Measurements from ENCODE around the gene PRKG1. TPM values are rescaled to one million over a fixed set of nuclear protein-coding genes. Genes with fewer than 3 reads are reported as not detected.

The PRKG1 gene
- total and polyA plus RNA-seq, 2 donors (not counting 1 experiment from before 2014, with no cell fraction given) = 45.8 to 71.8 TPM

DNA sequence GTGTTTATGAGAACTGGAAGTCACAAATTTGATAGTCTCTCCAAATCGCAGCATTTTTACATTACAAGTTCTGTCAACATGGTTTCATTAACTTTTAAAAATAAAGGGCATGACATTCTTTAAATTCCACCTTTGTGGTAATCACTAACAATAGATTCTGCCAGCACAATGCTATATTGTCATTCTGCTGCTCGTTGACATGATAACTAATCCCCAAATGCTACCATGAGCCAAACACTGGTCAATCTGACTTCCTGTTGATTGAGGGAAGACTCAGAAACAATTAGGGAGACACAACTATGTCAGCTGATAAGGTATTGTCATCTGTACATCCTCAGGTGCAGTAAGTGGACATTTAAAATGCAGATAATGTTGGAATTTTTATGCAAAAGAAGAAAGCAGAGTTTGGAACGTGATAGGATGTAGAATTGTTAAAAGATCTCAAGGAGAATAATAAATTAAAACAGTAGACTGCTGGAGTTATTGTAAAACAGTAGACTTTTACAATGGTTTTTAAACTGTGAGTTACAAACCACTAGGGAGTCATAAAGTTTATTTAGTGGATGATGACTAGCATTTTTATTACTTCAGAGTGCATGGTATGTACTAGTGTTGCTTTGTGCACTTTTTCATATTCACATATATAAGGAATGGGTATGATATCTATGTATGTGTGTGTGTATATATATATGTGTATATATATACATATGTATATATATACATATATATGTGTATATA lies 1113.4 kb downstream of the PRKG1 start:
- TF ChIP-seq EZH2 (IDR thresholded peaks at IDR 0.05; ENCODE audit: low read length, missing control alignments) (no peak), CTCF (conservative IDR thresholded peaks at IDR 0.05 in 1 of 2, IDR thresholded peaks at IDR 0.05 in 1 of 2; ENCODE audit: low read depth in 1 of 2, low read length in 2 of 2) (no peak)
- Histone ChIP-seq H3K4me2 (ENCODE audit: extremely low read depth, insufficient read depth, low read length) (no peak overlapping the region), H3K27ac (ENCODE audit: insufficient read depth, low read length) (no peak overlapping the region), H3K9me3 (ENCODE audit: control insufficient read depth, insufficient read depth, low read depth, low read length) (no peaks in the 10 kb centered on the region), H3K4me3 (replicated peaks in 1 of 4; ENCODE audit: control extremely low read depth in 1 of 4, insufficient read depth in 1 of 4, low read depth in 3 of 4, low read length in 4 of 4) (no peak overlapping the region), H2AFZ (ENCODE audit: low read length) (no peak overlapping the region), H3K36me3 (ENCODE audit: control insufficient read depth, insufficient read depth, low read length) (no peaks in the 10 kb centered on the region), H3K9ac (ENCODE audit: insufficient read depth, low read length) (no peak overlapping the region), H3K27me3 (ENCODE audit: control insufficient read depth, insufficient read depth, low read length) (no peaks in the 10 kb centered on the region), H3K4me1 (ENCODE audit: control insufficient read depth, extremely low read depth, insufficient read depth, low read length) (no peaks in the 10 kb centered on the region), H3K79me2 (ENCODE audit: control insufficient read depth, insufficient read depth, low read length) (no peaks in the 10 kb centered on the region), H4K20me1 (ENCODE audit: control insufficient read depth, extremely low read depth, insufficient read depth, low read length) (no peaks in the 10 kb centered on the region)
- DNase-seq (ENCODE audit: low read depth in 2 of 2) = no peak

- Histone ChIP-seq H4K20me1 (ENCODE audit: control insufficient read depth, extremely low read depth, insufficient read depth, low read length) (no peaks in the 10 kb centered on the region), H3K4me1 (ENCODE audit: control insufficient read depth, extremely low read depth, insufficient read depth, low read length) (no peaks in the 10 kb centered on the region), H3K9ac (ENCODE audit: insufficient read depth, low read length) (no peak overlapping the region), H3K27me3 (ENCODE audit: control insufficient read depth, insufficient read depth, low read length) (no peaks in the 10 kb centered on the region), H3K4me2 (ENCODE audit: extremely low read depth, insufficient read depth, low read length) (no peak overlapping the region), H3K36me3 (ENCODE audit: control insufficient read depth, insufficient read depth, low read length) (no peaks in the 10 kb centered on the region), H3K9me3 (ENCODE audit: control insufficient read depth, insufficient read depth, low read depth, low read length) (no peaks in the 10 kb centered on the region), H3K27ac (ENCODE audit: insufficient read depth, low read length) (no peak overlapping the region), H3K4me3 (replicated peaks in 1 of 4; ENCODE audit: control extremely low read depth in 1 of 4, insufficient read depth in 1 of 4, low read depth in 3 of 4, low read length in 4 of 4) (no peak overlapping the region), H2AFZ (ENCODE audit: low read length) (no peak overlapping the region), H3K79me2 (ENCODE audit: control insufficient read depth, insufficient read depth, low read length) (no peaks in the 10 kb centered on the region)
- no peak for TF ChIP-seq CTCF (conservative IDR thresholded peaks at IDR 0.05 in 1 of 2, IDR thresholded peaks at IDR 0.05 in 1 of 2; ENCODE audit: low read depth in 1 of 2, low read length in 2 of 2)
- TF ChIP-seq EZH2 (IDR thresholded peaks at IDR 0.05; ENCODE audit: low read length, missing control alignments) = no peak
- no peak for DNase-seq (ENCODE audit: low read depth in 2 of 2)
These were observed 1116.8 kb downstream of the PRKG1 start for GRCh38 chr10:52191049-52191448.

GRCh38 chr10:52194191-52194590 lies 1119.9 kb downstream of the PRKG1 start:
- H3K27ac ChIP-seq (ENCODE audit: insufficient read depth, low read length) = no peak overlapping the region
- no peaks in the 10 kb centered on the region for H3K9me3 ChIP-seq (ENCODE audit: control insufficient read depth, insufficient read depth, low read depth, low read length)

More at GRCh38 chr10:52194191-52194590, 1119.9 kb downstream of the PRKG1 start:
- TF ChIP-seq EZH2 (IDR thresholded peaks at IDR 0.05; ENCODE audit: low read length, missing control alignments) (no peak), CTCF (conservative IDR thresholded peaks at IDR 0.05 in 1 of 2, IDR thresholded peaks at IDR 0.05 in 1 of 2; ENCODE audit: low read depth in 1 of 2, low read length in 2 of 2) (no peak)
- no peak overlapping the region for H3K4me2 ChIP-seq (ENCODE audit: extremely low read depth, insufficient read depth, low read length)
- H2AFZ ChIP-seq (ENCODE audit: low read length) = no peak overlapping the region
- H3K9ac ChIP-seq (ENCODE audit: insufficient read depth, low read length) = no peak overlapping the region
- no peaks in the 10 kb centered on the region for H3K36me3 ChIP-seq (ENCODE audit: control insufficient read depth, insufficient read depth, low read length)
- H3K4me1 ChIP-seq (ENCODE audit: control insufficient read depth, extremely low read depth, insufficient read depth, low read length) = no peaks in the 10 kb centered on the region
- DNase-seq (ENCODE audit: low read depth in 2 of 2) = no peak
- no peaks in the 10 kb centered on the region for H3K27me3 ChIP-seq (ENCODE audit: control insufficient read depth, insufficient read depth, low read length)
- no peak overlapping the region for H3K4me3 ChIP-seq (replicated peaks in 1 of 4; ENCODE audit: control extremely low read depth in 1 of 4, insufficient read depth in 1 of 4, low read depth in 3 of 4, low read length in 4 of 4)
- H3K79me2 ChIP-seq (ENCODE audit: control insufficient read depth, insufficient read depth, low read length) = no peaks in the 10 kb centered on the region
- no peaks in the 10 kb centered on the region for H4K20me1 ChIP-seq (ENCODE audit: control insufficient read depth, extremely low read depth, insufficient read depth, low read length)
